NB4 (cell line): ENCODE measurements around the gene CLEC16A.

Experiments
- DNase-seq: peaks from one replicate; pipeline ENCODE4 v3.0.0; 2010; ENCODE audit warnings: low read depth
- H3K4me3 ChIP-seq: one replicate; pipeline ENCODE4 v1.5.1; 2011; ENCODE audit warnings: mild to moderate bottlenecking, low read depth, low read length, moderate library complexity
- MYC ChIP-seq: IDR thresholded peaks from 2 replicates; pipeline ENCODE4 v1.6.1; 2011; ENCODE audit warnings: low read depth, low read length
- POLR2A ChIP-seq: IDR thresholded peaks from 2 replicates; pipeline ENCODE4 v1.6.1; 2011; ENCODE audit warnings: mild to moderate bottlenecking; ENCODE audit not compliant: insufficient read length; ENCODE audit errors: extremely low read depth
- TF ChIP-seq, protein P1 (sequence below): IDR thresholded peaks from one replicate; pipeline ENCODE4 v1.5.1; 2012; ENCODE audit warnings: low read depth, low read length
- TF ChIP-seq, protein P2 (sequence below): IDR thresholded peaks from 2 replicates; pipeline ENCODE4 v1.6.1; 2011; ENCODE audit warnings: low read depth, low read length

The CLEC16A gene

GRCh38 chr16:11175106-11175786 lies 230.9 kb downstream of the CLEC16A start:
- H3K4me3 ChIP-seq = no peak overlapping the region
- no peak for DNase-seq
- TF ChIP-seq, protein P1, sequence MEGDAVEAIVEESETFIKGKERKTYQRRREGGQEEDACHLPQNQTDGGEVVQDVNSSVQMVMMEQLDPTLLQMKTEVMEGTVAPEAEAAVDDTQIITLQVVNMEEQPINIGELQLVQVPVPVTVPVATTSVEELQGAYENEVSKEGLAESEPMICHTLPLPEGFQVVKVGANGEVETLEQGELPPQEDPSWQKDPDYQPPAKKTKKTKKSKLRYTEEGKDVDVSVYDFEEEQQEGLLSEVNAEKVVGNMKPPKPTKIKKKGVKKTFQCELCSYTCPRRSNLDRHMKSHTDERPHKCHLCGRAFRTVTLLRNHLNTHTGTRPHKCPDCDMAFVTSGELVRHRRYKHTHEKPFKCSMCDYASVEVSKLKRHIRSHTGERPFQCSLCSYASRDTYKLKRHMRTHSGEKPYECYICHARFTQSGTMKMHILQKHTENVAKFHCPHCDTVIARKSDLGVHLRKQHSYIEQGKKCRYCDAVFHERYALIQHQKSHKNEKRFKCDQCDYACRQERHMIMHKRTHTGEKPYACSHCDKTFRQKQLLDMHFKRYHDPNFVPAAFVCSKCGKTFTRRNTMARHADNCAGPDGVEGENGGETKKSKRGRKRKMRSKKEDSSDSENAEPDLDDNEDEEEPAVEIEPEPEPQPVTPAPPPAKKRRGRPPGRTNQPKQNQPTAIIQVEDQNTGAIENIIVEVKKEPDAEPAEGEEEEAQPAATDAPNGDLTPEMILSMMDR = no peak
- TF ChIP-seq MYC (no peak), POLR2A (no peak)
- TF ChIP-seq, protein P2, sequence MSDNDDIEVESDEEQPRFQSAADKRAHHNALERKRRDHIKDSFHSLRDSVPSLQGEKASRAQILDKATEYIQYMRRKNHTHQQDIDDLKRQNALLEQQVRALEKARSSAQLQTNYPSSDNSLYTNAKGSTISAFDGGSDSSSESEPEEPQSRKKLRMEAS = no peak

DNA sequence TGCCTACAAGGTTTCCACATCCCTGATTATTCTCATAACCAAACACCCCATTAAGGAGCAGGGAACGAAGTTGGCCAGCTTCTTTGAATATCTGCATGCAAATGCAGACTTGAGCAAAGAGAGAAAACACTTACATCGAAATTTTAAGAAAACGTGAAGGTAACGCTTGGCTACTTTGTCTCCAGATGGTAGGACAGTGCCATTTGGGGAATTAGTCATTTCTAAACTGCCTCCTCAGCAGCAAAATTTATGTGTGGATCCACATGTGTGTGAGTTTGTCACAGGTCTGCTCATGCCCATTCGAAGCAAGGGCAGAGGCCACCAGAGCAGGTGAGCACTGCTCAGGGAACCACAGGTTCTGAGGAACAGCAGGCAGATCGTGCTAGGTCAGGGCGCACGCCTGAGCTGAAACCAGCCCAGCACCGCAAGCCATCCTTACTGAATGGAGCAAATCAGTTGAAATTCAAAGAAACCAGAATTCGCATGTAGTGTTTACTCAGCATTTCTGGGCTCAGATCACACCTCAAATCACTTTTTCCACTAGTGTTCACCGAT lies 231.5 kb downstream of the CLEC16A start:
- TF ChIP-seq, protein P2 = no peak
- TF ChIP-seq POLR2A (no peak), MYC (no peak)
- TF ChIP-seq, protein P1 = no peak

GRCh38 chr16:11177578-11178160 lies 233.3 kb downstream of the CLEC16A start:
- no peak overlapping the region for H3K4me3 ChIP-seq
- TF ChIP-seq, protein P1 = no peak
- TF ChIP-seq POLR2A = no peak
- no peak for TF ChIP-seq MYC
- TF ChIP-seq, protein P2 = no peak
- no peak for DNase-seq

More for the DNA sequence above, 231.5 kb downstream of the CLEC16A start:
- H3K4me3 ChIP-seq = no peak overlapping the region
- DNase-seq = no peak

DNA sequence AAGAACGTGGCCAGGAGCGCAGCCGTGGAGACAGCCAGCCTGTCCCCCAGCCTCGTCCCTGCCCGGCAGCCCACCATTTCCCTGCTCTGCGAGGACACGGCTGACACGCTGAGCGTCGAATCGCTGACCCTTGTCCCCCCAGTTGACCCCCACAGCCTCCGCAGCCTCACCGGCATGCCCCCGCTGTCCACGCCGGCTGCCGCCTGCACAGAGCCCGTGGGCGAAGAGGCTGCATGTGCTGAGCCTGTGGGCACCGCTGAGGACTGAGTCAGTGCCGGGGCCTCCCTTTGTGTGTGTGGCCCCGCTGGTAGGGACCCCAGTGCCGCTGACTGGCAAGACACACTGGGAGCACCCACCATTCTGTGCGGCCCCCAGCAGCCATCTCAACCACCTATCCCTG lies 234.1 kb downstream of the CLEC16A start:
- DNase-seq = no peak
- H3K4me3 ChIP-seq = no peak overlapping the region
- TF ChIP-seq, protein P1 = no peak
- TF ChIP-seq, protein P2 = no peak
- TF ChIP-seq MYC = no peak
- no peak for TF ChIP-seq POLR2A

DNA sequence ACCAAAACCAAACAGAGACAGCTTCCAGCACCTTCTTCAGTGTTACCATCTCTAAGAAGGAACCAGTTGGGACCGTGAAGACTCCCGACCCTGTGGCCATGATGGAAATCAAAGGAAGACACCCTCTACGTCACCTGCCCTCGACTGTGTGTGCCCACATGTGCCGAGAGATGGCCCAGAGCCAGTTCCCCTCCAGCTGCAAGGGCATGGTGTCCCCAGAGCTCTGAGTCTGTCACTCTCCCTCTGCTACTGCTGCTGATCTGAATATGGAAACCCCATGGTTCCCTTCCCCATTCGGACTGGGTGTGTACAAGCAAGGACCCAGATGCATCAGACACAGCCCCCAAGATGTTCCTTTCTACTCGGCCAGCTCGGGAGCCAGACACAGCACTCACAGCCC lies 235.2 kb downstream of the CLEC16A start:
- no peak for DNase-seq
- TF ChIP-seq MYC (no peak), POLR2A (no peak)
- TF ChIP-seq, protein P1 = no peak
- no peak overlapping the region for H3K4me3 ChIP-seq
